Endothelial cell of umbilical vein (primary cell): ENCODE results near the gene PHAF1. TPM values are rescaled to one million over a fixed set of nuclear protein-coding genes. Genes with fewer than 3 reads are reported as not detected.

Experiments
- BruUV-seq: library from RNA; stranded (reverse); fragments of 400-500 nt; replicated peaks from 2 replicates; lab custom pipeline; 2021; lab: Mats Ljungman, UMichigan
- CTCF ChIA-PET: fragments of 300-600, 350-600 bp; sonication (Branson Sonifier 250); formaldehyde crosslinking; loops from one replicate; lab custom pipeline; 2021; ENCODE audit warnings: antibody characterized with exemption, inconsistent platforms; lab: Charles Lee
- POLR2A ChIA-PET: fragments of 300-600, 350-600 bp; sonication (Branson Sonifier 250); formaldehyde crosslinking; loops from one replicate; lab custom pipeline; 2021; ENCODE audit warnings: antibody characterized with exemption, inconsistent platforms; lab: Charles Lee
- DNase-seq: peaks from one replicate; pipeline ENCODE4 v3.0.0-alpha.2; 2011; ENCODE audit warnings: low read depth, low spot score
- FAIRE-seq: peaks from 2 replicates; lab custom pipeline; 2011; peaks lifted over from hg19 to GRCh38; lab: Jason Lieb, UNC
- H2AFZ ChIP-seq: 2 replicates; pipeline ENCODE4 v1.6.0; 2012; ENCODE audit warnings: low read depth, low read length, control low read depth, inconsistent platforms
- H3K27ac ChIP-seq: 2 replicates; pipeline ENCODE4 v1.5.1; 2011; ENCODE audit warnings: low read depth, mild to moderate bottlenecking, control low read depth, low read length, moderate library complexity; ENCODE audit not compliant: insufficient read depth
- H3K27me3 ChIP-seq, 2 experiments: 2 replicates each; pipeline versions ENCODE4 v1.6.0 to v1.6.1; 2011; ENCODE audit warnings: low read length in 2 of 2, mixed read lengths in 1 of 2; ENCODE audit not compliant: control insufficient read depth in 2 of 2, insufficient read depth in 2 of 2
- H3K36me3 ChIP-seq, 2 experiments: 2 replicates in 1 of 2; 3 replicates in 1 of 2; pipeline ENCODE4 v1.5.1; 2011; ENCODE audit warnings: low read length in 2 of 2, mild to moderate bottlenecking in 1 of 2, moderate library complexity in 1 of 2; ENCODE audit not compliant: control insufficient read depth in 2 of 2, insufficient read depth in 2 of 2; ENCODE audit errors: extremely low read depth in 1 of 2
- H3K4me1 ChIP-seq: 3 replicates; pipeline ENCODE4 v1.5.1; 2011; ENCODE audit warnings: mild to moderate bottlenecking, low read length; ENCODE audit not compliant: control insufficient read depth, insufficient read depth; ENCODE audit errors: extremely low read depth
- H3K4me2 ChIP-seq: 2 replicates; pipeline ENCODE4 v1.6.1; 2011; ENCODE audit warnings: low read length, control low read depth, mixed read lengths; ENCODE audit not compliant: insufficient read depth
- H3K4me3 ChIP-seq, 3 experiments: fragments of 200-600 bp in 1 of 3; sonication (generic), shearing (Covaris generic) in 1 of 3; replicated peaks in 1 of 3; 2 replicates each; pipeline ENCODE4 v1.5.1; 2011 to 2016; ENCODE audit warnings: control low read depth in 3 of 3, low read length in 3 of 3, mild to moderate bottlenecking in 2 of 3, inconsistent platforms in 1 of 3, low read depth in 1 of 3, moderate library complexity in 1 of 3; ENCODE audit not compliant: insufficient read depth in 1 of 3
- H3K79me2 ChIP-seq: 2 replicates; pipeline ENCODE4 v1.6.0; 2012; ENCODE audit warnings: low read length, inconsistent platforms; ENCODE audit not compliant: control insufficient read depth, insufficient read depth
- H3K9ac ChIP-seq: replicated peaks from 2 replicates; pipeline ENCODE3; 2011; ENCODE audit warnings: low read length, control low read depth; ENCODE audit not compliant: insufficient read depth; ENCODE audit errors: extremely low read depth
- H3K9me1 ChIP-seq: replicated peaks from 3 replicates; pipeline ENCODE4 v1.6.0; 2011; ENCODE audit warnings: mild to moderate bottlenecking, low read length; ENCODE audit not compliant: control insufficient read depth, insufficient read depth; ENCODE audit errors: extremely low read depth
- H3K9me3 ChIP-seq: replicated peaks from 2 replicates; pipeline ENCODE4 v1.5.1; 2012; ENCODE audit warnings: low read length, inconsistent platforms; ENCODE audit not compliant: control insufficient read depth, insufficient read depth
- H4K20me1 ChIP-seq: replicated peaks from 2 replicates; pipeline ENCODE3; 2011; ENCODE audit warnings: mild to moderate bottlenecking, low read length; ENCODE audit not compliant: control insufficient read depth, insufficient read depth; ENCODE audit errors: extremely low read depth
- EZH2 ChIP-seq: IDR thresholded peaks from 2 replicates; pipeline ENCODE4 v1.6.1; 2012; ENCODE audit warnings: borderline replicate concordance, low read depth, mild to moderate bottlenecking, moderate library complexity, low read length, inconsistent platforms; ENCODE audit not compliant: severe bottlenecking
- FOS ChIP-seq: IDR thresholded peaks from 2 replicates; pipeline ENCODE4 v1.6.1; 2011; ENCODE audit warnings: mild to moderate bottlenecking, low read length, moderate library complexity, borderline replicate concordance; ENCODE audit not compliant: insufficient read depth
- GATA2 ChIP-seq: IDR thresholded peaks from 2 replicates; pipeline ENCODE4 v1.7.0; 2011; ENCODE audit warnings: low read depth, mild to moderate bottlenecking, moderate library complexity, mixed read lengths, low read length; ENCODE audit not compliant: insufficient read length, insufficient read depth
- JUN ChIP-seq: IDR thresholded peaks from 2 replicates; pipeline ENCODE4 v1.6.1; 2011; ENCODE audit warnings: borderline replicate concordance, low read depth; ENCODE audit not compliant: insufficient read length, insufficient read depth
- MAX ChIP-seq: IDR thresholded peaks from 2 replicates; pipeline ENCODE4 v1.6.1; 2011; ENCODE audit not compliant: insufficient read depth, insufficient read length
- dilution Hi-C: fragments of 300-500 bp; cut with MboI; formaldehyde crosslinking; loops from one replicate; pipeline ENCODE4 v1.15.0; 2019; ENCODE audit warnings: low sequenced_read_pairs; ENCODE audit not compliant: extremely low pct_ligation_motif_present
- intact Hi-C: fragments of 100-400 bp; cut with micrococcal nuclease; formaldehyde crosslinking; loops from one replicate; pipeline ENCODE4 v1.10.0; 2022
- polyA plus RNA-seq, 4 experiments: library from polyadenylated mRNA; depleted of rRNA in 3 of 4; stranded (reverse) in 3 of 4; unstranded in 1 of 4; fragments of >200 nt; gene quantifications; 2 replicates each; pipeline versions ENCODE4 v1.2.1 to v1.2.3, GENCODE V29; 2011 to 2012; ENCODE audit warnings: missing spikeins in 1 of 4
- total RNA-seq: library from RNA; stranded (reverse); gene quantifications from 2 replicates; pipeline ENCODE4 v1.2.3, GENCODE V29; 2021

The PHAF1 gene
- total and polyA plus RNA-seq, 2 donors (not counting 3 experiments of a cell fraction or from before 2014, with no cell fraction given) = 18.5 to 21.9 TPM

- peak; percentile 55 for FAIRE-seq
- Histone ChIP-seq H3K9me3 (no peaks in the 10 kb centered on the region), H3K4me1 (no peaks in the 10 kb centered on the region), H3K9me1 (no peaks in the 10 kb centered on the region), H3K4me2 (no peak overlapping the region), H3K27me3 (no peaks in the 10 kb centered on the region), H2AFZ (no peak overlapping the region), H3K79me2 (peaks cover 64% of the 10 kb centered on the region), H3K27ac (no peak overlapping the region), H3K9ac (no peak overlapping the region), H3K4me3 (no peak overlapping the region), H4K20me1 (no peaks in the 10 kb centered on the region), H3K36me3 (peaks cover 4 to 7% of the 10 kb centered on the region in 2 experiments)
- no peak for DNase-seq
- dilution Hi-C loops (no loop called here), intact Hi-C loops (no loop called here)
- peak; percentile 8 for TF ChIP-seq FOS
- TF ChIP-seq EZH2 = no peak
- TF ChIP-seq JUN = peak; percentile 3
- no TSS peak for BruUV-seq
- POLR2A ChIA-PET = no interaction called here
- CTCF ChIA-PET = interaction anchor here (1.5 to 1.8 kb wide), 4 partner anchors 20 to 87 kb away, joined by 4 to 7 read pairs (median 5); no protein-coding TSS in a partner anchor
Measured at GRCh38 chr16:67068212-67068753, 41.5 kb upstream of the PHAF1 start.

- H3K36me3 ChIP-seq = peaks cover 6 to 7% of the 10 kb centered on the region in 2 experiments
- no peak overlapping the region for H3K4me3 ChIP-seq
- no peaks in the 10 kb centered on the region for H4K20me1 ChIP-seq
- no peak overlapping the region for H2AFZ ChIP-seq
- CTCF ChIA-PET = interaction anchor here (2.5 kb wide), 1 partner anchor 28 kb away, joined by 6 read pairs; no protein-coding TSS in a partner anchor
- no peak for DNase-seq
- no peaks in the 10 kb centered on the region for H3K9me1 ChIP-seq
- POLR2A ChIA-PET = no interaction called here
- no peaks in the 10 kb centered on the region for H3K27me3 ChIP-seq
- no TSS peak for BruUV-seq
- H3K9me3 ChIP-seq = no peaks in the 10 kb centered on the region
- H3K27ac ChIP-seq = no peak overlapping the region
- intact Hi-C loops = no loop called here
- no peak overlapping the region for H3K4me2 ChIP-seq
- FAIRE-seq = no peak
- no peaks in the 10 kb centered on the region for H3K4me1 ChIP-seq
- dilution Hi-C loops = no loop called here
- H3K9ac ChIP-seq = no peak overlapping the region
- H3K79me2 ChIP-seq = peaks cover 43% of the 10 kb centered on the region
- TF ChIP-seq FOS (no peak), EZH2 (no peak), GATA2 (no peak), MAX (no peak)
Measured at GRCh38 chr16:67071476-67072048, 38.2 kb upstream of the PHAF1 start.
